Activated naive CD8-positive, alpha-beta T cell treated with anti-CD3 and anti-CD28 coated beads, Interleukin-2, amount 50 U/mL, for 16 hours (primary cell): Measurements from ENCODE around the gene NUP155.
A peak's percentile ranks its signal among the peaks of the same experiment; 100 is the strongest.
"Not testable (repeated sequence)": the region's sequence is repeated elsewhere in the genome, so short reads cannot be mapped to it uniquely, and the experiment has no call there.

ENCODE experiments used
- DNase-seq: peaks from one replicate; pipeline ENCODE4 v3.0.0-alpha.2; 2020; ENCODE audit warnings: low read depth, low spot score

The NUP155 gene

GRCh38 chr5:37283214-37283820 lies 87.6 kb downstream of the NUP155 start:
- DNase-seq, result no peak

- DNase-seq, result no peak
Observed at GRCh38 chr5:37275511-37275910, 95.4 kb downstream of the NUP155 start.

- no peak for DNase-seq
Observed at GRCh38 chr5:37272511-37272910, 98.4 kb downstream of the NUP155 start.

GRCh38 chr5:37268100-37268499 lies 102.8 kb downstream of the NUP155 start:
- DNase-seq, result not testable (repeated sequence)

GRCh38 chr5:37255774-37256358 lies 115.0 kb downstream of the NUP155 start:
- DNase-seq, result no peak

GRCh38 chr5:37254581-37254980 lies 116.3 kb downstream of the NUP155 start:
- no peak for DNase-seq

- DNase-seq, result no peak
Observed at GRCh38 chr5:37251665-37252064, 119.2 kb downstream of the NUP155 start.

GRCh38 chr5:37249815-37250164 lies 121.1 kb downstream of the NUP155 start:
- no peak for DNase-seq

- DNase-seq, result peak; percentile 23
Observed at GRCh38 chr5:37248970-37249814, 121.7 kb downstream of the NUP155 start, which contains the start of gene CPLANE1. CPLANE1 (minus strand) TSS chr5:37249376; CDS start chr5:37247698, 1,678 bp downstream.

GRCh38 chr5:37248421-37248969 lies 122.4 kb downstream of the NUP155 start:
- no peak for DNase-seq

GRCh38 chr5:37247496-37247895 lies 123.4 kb downstream of the NUP155 start:
- no peak for DNase-seq

GRCh38 chr5:37247036-37247435 lies 123.9 kb downstream of the NUP155 start:
- no peak for DNase-seq
